ENCODE measurements around the gene RAB3C.
"Not testable (repeated sequence)": the region's sequence is repeated elsewhere in the genome, so short reads cannot be mapped to it uniquely, and the experiment has no call there.

RAB3C gene

GRCh38 chr5:58563016-58563700 is 19.7 kb upstream of the RAB3C start:
- not testable (repeated sequence) for H3K9me3 ChIP-seq (ENCODE audit: control insufficient read depth, insufficient read depth, low read length); H3K4me3 ChIP-seq (ENCODE audit: low read length); H3K4me1 ChIP-seq (ENCODE audit: control insufficient read depth, insufficient read depth, low read length); H3K36me3 ChIP-seq (ENCODE audit: control insufficient read depth, insufficient read depth, low read length); H3K27me3 ChIP-seq (ENCODE audit: control insufficient read depth, insufficient read depth, low read length); H3K27ac ChIP-seq (ENCODE audit: low read length); DNase-seq (ENCODE audit: low read depth, low spot score)
- no CpG with 5 or more reads among the region's 33 CpGs for WGBS (ENCODE audit: insufficient coverage, insufficient read length)

GRCh38 chr5:58564043-58564832 is 18.6 kb upstream of the RAB3C start:
- H3K27ac ChIP-seq (ENCODE audit: low read length); H3K4me3 ChIP-seq (ENCODE audit: low read length); DNase-seq (ENCODE audit: low read depth, low spot score); H3K36me3 ChIP-seq (ENCODE audit: control insufficient read depth, insufficient read depth, low read length); H3K27me3 ChIP-seq (ENCODE audit: control insufficient read depth, insufficient read depth, low read length); H3K4me1 ChIP-seq (ENCODE audit: control insufficient read depth, insufficient read depth, low read length); H3K9me3 ChIP-seq (ENCODE audit: control insufficient read depth, insufficient read depth, low read length): not testable (repeated sequence)
- no CpG with 5 or more reads among the region's 39 CpGs for WGBS (ENCODE audit: insufficient coverage, insufficient read length)

- Histone ChIP-seq H3K4me3 (ENCODE audit: low read length) (no peak overlapping the region), H3K27me3 (ENCODE audit: control insufficient read depth, insufficient read depth, low read length) (no peaks in the 10 kb centered on the region), H3K27ac (ENCODE audit: low read length) (no peak overlapping the region), H3K4me1 (ENCODE audit: control insufficient read depth, insufficient read depth, low read length) (no peaks in the 10 kb centered on the region), H3K9me3 (ENCODE audit: control insufficient read depth, insufficient read depth, low read length) (no peaks in the 10 kb centered on the region), H3K36me3 (ENCODE audit: control insufficient read depth, insufficient read depth, low read length) (no peaks in the 10 kb centered on the region)
- DNase-seq (ENCODE audit: low read depth, low spot score) = no peak
- WGBS (ENCODE audit: insufficient coverage, insufficient read length) = no CpG with 5 or more reads among the region's 4 CpGs
These were observed 17.8 kb upstream of the RAB3C start for GRCh38 chr5:58565033-58565432.

- Histone ChIP-seq H3K4me1 (ENCODE audit: control insufficient read depth, insufficient read depth, low read length) (no peaks in the 10 kb centered on the region), H3K4me3 (ENCODE audit: low read length) (no peak overlapping the region), H3K27ac (ENCODE audit: low read length) (no peak overlapping the region), H3K36me3 (ENCODE audit: control insufficient read depth, insufficient read depth, low read length) (no peaks in the 10 kb centered on the region), H3K9me3 (ENCODE audit: control insufficient read depth, insufficient read depth, low read length) (no peaks in the 10 kb centered on the region), H3K27me3 (ENCODE audit: control insufficient read depth, insufficient read depth, low read length) (no peaks in the 10 kb centered on the region)
- no peak for DNase-seq (ENCODE audit: low read depth, low spot score)
- WGBS (ENCODE audit: insufficient coverage, insufficient read length) = no CpG with 5 or more reads among the region's 2 CpGs
These were observed 11.4 kb upstream of the RAB3C start for GRCh38 chr5:58571501-58571900.

- not testable (repeated sequence) for H3K36me3 ChIP-seq (ENCODE audit: control insufficient read depth, insufficient read depth, low read length); H3K27ac ChIP-seq (ENCODE audit: low read length); H3K9me3 ChIP-seq (ENCODE audit: control insufficient read depth, insufficient read depth, low read length); H3K27me3 ChIP-seq (ENCODE audit: control insufficient read depth, insufficient read depth, low read length); H3K4me1 ChIP-seq (ENCODE audit: control insufficient read depth, insufficient read depth, low read length); H3K4me3 ChIP-seq (ENCODE audit: low read length); DNase-seq (ENCODE audit: low read depth, low spot score)
- no CpG with 5 or more reads among the region's 5 CpGs for WGBS (ENCODE audit: insufficient coverage, insufficient read length)
These were observed 9.9 kb upstream of the RAB3C start for GRCh38 chr5:58572973-58573372.

- Histone ChIP-seq H3K4me1 (ENCODE audit: control insufficient read depth, insufficient read depth, low read length) (no peaks in the 10 kb centered on the region), H3K4me3 (ENCODE audit: low read length) (no peak overlapping the region), H3K27me3 (ENCODE audit: control insufficient read depth, insufficient read depth, low read length) (no peaks in the 10 kb centered on the region), H3K36me3 (ENCODE audit: control insufficient read depth, insufficient read depth, low read length) (no peaks in the 10 kb centered on the region), H3K9me3 (ENCODE audit: control insufficient read depth, insufficient read depth, low read length) (no peaks in the 10 kb centered on the region), H3K27ac (ENCODE audit: low read length) (no peak overlapping the region)
- no CpG with 5 or more reads among the region's 4 CpGs for WGBS (ENCODE audit: insufficient coverage, insufficient read length)
- no peak for DNase-seq (ENCODE audit: low read depth, low spot score)
These were observed 3.1 kb upstream of the RAB3C start for GRCh38 chr5:58579781-58580180.

- Histone ChIP-seq H3K27ac (ENCODE audit: low read length) (no peak overlapping the region), H3K9me3 (ENCODE audit: control insufficient read depth, insufficient read depth, low read length) (no peaks in the 10 kb centered on the region), H3K36me3 (ENCODE audit: control insufficient read depth, insufficient read depth, low read length) (no peaks in the 10 kb centered on the region), H3K4me1 (ENCODE audit: control insufficient read depth, insufficient read depth, low read length) (no peaks in the 10 kb centered on the region), H3K4me3 (ENCODE audit: low read length) (peak overlapping the region; percentile 83), H3K27me3 (ENCODE audit: control insufficient read depth, insufficient read depth, low read length) (no peaks in the 10 kb centered on the region)
- WGBS (ENCODE audit: insufficient coverage, insufficient read length) = no CpG with 5 or more reads among the region's 38 CpGs
- DNase-seq (ENCODE audit: low read depth, low spot score) = no peak
These were observed 664 bp upstream of the RAB3C start for GRCh38 chr5:58582019-58582802.

- H3K27ac ChIP-seq (ENCODE audit: low read length) = no peak overlapping the region
- H3K36me3 ChIP-seq (ENCODE audit: control insufficient read depth, insufficient read depth, low read length) = no peaks in the 10 kb centered on the region
- H3K27me3 ChIP-seq (ENCODE audit: control insufficient read depth, insufficient read depth, low read length) = no peaks in the 10 kb centered on the region
- no peaks in the 10 kb centered on the region for H3K4me1 ChIP-seq (ENCODE audit: control insufficient read depth, insufficient read depth, low read length)
- no peak overlapping the region for H3K4me3 ChIP-seq (ENCODE audit: low read length)
- DNase-seq (ENCODE audit: low read depth, low spot score) = no peak
- no peaks in the 10 kb centered on the region for H3K9me3 ChIP-seq (ENCODE audit: control insufficient read depth, insufficient read depth, low read length)
These were observed 13.1 kb downstream of the RAB3C start for GRCh38 chr5:58595952-58596351.

GRCh38 chr5:58598440-58598839 is 15.6 kb downstream of the RAB3C start:
- Histone ChIP-seq H3K36me3 (ENCODE audit: control insufficient read depth, insufficient read depth, low read length) (no peaks in the 10 kb centered on the region), H3K9me3 (ENCODE audit: control insufficient read depth, insufficient read depth, low read length) (no peaks in the 10 kb centered on the region), H3K27me3 (ENCODE audit: control insufficient read depth, insufficient read depth, low read length) (no peaks in the 10 kb centered on the region), H3K4me1 (ENCODE audit: control insufficient read depth, insufficient read depth, low read length) (no peaks in the 10 kb centered on the region), H3K4me3 (ENCODE audit: low read length) (no peak overlapping the region), H3K27ac (ENCODE audit: low read length) (no peak overlapping the region)
- no CpG with 5 or more reads among the region's 1 CpG for WGBS (ENCODE audit: insufficient coverage, insufficient read length)
- DNase-seq (ENCODE audit: low read depth, low spot score) = no peak

- no peak for DNase-seq (ENCODE audit: low read depth, low spot score)
These were observed 16.3 kb downstream of the RAB3C start for GRCh38 chr5:58599217-58599616.

More at GRCh38 chr5:58599217-58599616, 16.3 kb downstream of the RAB3C start:
- H3K36me3 ChIP-seq (ENCODE audit: control insufficient read depth, insufficient read depth, low read length) = no peaks in the 10 kb centered on the region
- no peak overlapping the region for H3K27ac ChIP-seq (ENCODE audit: low read length)
- no peaks in the 10 kb centered on the region for H3K4me1 ChIP-seq (ENCODE audit: control insufficient read depth, insufficient read depth, low read length)
- H3K4me3 ChIP-seq (ENCODE audit: low read length) = no peak overlapping the region
- WGBS (ENCODE audit: insufficient coverage, insufficient read length) = no CpG with 5 or more reads among the region's 1 CpG
- no peaks in the 10 kb centered on the region for H3K27me3 ChIP-seq (ENCODE audit: control insufficient read depth, insufficient read depth, low read length)
- no peaks in the 10 kb centered on the region for H3K9me3 ChIP-seq (ENCODE audit: control insufficient read depth, insufficient read depth, low read length)
